AG04450 (cell line): ENCODE measurements around the gene NKAIN4. TPM values are rescaled to one million over a fixed set of nuclear protein-coding genes. Genes with fewer than 3 reads are reported as not detected.

ENCODE experiments used
- CTCF ChIA-PET: fragments of 300-600, 350-600 bp; formaldehyde crosslinking; extraction: SDS; loops from one replicate; lab custom pipeline; 2022; ENCODE audit warnings: antibody characterized with exemption, inconsistent platforms; lab: Charles Lee
- POLR2A ChIA-PET: fragments of 350-600 bp; formaldehyde crosslinking; extraction: SDS; loops from one replicate; lab custom pipeline; 2021; ENCODE audit warnings: antibody characterized with exemption, inconsistent platforms; lab: Yijun Ruan, JAX
- DNase-seq: peaks from one replicate; pipeline ENCODE4 v3.0.0-alpha.2; 2011; ENCODE audit warnings: low read depth, low spot score
- H3K27ac ChIP-seq: one replicate; pipeline ENCODE4 v1.5.1; 2012; ENCODE audit warnings: low read depth, low read length, control low read depth
- H3K27me3 ChIP-seq: one replicate; pipeline ENCODE4 v1.6.0; 2012; ENCODE audit warnings: low read length; ENCODE audit not compliant: control insufficient read depth, insufficient read depth
- H3K4me3 ChIP-seq: 2 replicates; pipeline ENCODE4 v1.5.1; 2011; ENCODE audit warnings: mild to moderate bottlenecking, low read depth, low read length, control low read depth
- H3K9me3 ChIP-seq: 2 replicates; pipeline ENCODE4 v1.5.1; 2012; ENCODE audit warnings: low read length; ENCODE audit not compliant: control insufficient read depth, insufficient read depth
- polyA plus RNA-seq: library from polyadenylated mRNA; depleted of rRNA; stranded (reverse); fragments of >200 nt; gene quantifications from 2 replicates; pipeline ENCODE4 v1.2.3, GENCODE V29; 2011
- TF ChIP-seq, protein P1 (sequence below): IDR thresholded peaks from 2 replicates; pipeline ENCODE4 v1.5.1; 2011; ENCODE audit warnings: low read depth, low read length, control low read depth, inconsistent platforms

NKAIN4 gene
- polyA plus RNA-seq, 1 experiment, result not detected

DNA sequence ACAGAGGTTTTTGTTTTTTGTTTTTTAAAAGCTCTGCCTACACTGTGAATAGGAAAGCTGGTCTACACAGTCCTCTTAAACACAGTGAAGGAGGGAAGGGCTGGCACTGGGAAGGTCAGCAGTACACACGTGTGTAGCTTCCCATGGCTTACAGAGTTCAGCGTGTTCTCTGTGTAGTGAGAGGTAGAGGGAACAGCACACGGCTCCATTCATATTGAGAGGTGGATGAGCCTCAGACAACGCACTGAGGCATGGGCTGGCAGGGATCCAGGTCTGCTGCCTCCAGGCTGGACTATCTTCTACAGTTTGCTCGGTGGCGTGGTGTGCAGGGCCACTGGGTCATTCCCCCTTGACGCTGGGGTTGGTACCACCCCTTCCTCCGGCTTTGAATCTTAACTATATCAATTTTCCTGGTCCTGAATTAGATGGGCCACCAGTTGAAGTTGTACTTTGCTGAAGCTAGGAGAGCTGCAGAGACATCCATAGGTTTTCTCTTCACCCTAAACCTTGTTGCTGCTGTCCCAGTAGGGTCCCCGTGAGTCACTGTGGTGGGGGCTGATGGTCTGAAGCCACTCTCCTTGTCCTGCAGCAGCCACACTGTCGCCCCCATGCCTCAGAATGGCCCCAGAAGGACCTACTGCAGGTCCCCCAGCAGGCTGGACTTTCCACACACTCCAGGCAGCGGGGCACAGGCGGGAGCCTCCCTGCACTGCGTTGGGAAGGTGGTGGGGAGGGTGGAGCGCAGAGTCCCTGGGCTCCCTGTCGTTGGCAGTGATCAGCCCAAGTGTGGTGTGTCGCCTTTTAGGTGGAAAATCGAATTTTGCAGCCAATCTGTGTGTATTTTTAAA, 20.3 kb upstream of the NKAIN4 start:
- Histone ChIP-seq H3K27ac (no peak overlapping the region), H3K4me3 (peak overlapping the region; percentile 49), H3K27me3 (no peaks in the 10 kb centered on the region), H3K9me3 (no peaks in the 10 kb centered on the region)
- TF ChIP-seq, protein P1, sequence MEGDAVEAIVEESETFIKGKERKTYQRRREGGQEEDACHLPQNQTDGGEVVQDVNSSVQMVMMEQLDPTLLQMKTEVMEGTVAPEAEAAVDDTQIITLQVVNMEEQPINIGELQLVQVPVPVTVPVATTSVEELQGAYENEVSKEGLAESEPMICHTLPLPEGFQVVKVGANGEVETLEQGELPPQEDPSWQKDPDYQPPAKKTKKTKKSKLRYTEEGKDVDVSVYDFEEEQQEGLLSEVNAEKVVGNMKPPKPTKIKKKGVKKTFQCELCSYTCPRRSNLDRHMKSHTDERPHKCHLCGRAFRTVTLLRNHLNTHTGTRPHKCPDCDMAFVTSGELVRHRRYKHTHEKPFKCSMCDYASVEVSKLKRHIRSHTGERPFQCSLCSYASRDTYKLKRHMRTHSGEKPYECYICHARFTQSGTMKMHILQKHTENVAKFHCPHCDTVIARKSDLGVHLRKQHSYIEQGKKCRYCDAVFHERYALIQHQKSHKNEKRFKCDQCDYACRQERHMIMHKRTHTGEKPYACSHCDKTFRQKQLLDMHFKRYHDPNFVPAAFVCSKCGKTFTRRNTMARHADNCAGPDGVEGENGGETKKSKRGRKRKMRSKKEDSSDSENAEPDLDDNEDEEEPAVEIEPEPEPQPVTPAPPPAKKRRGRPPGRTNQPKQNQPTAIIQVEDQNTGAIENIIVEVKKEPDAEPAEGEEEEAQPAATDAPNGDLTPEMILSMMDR, result no peak
- DNase-seq, result no peak
- POLR2A ChIA-PET, result no interaction called here
- CTCF ChIA-PET, result interaction anchor here (0.6 to 0.7 kb wide), 2 partner anchors 49 to 219 kb away, joined by 3 read pairs; no protein-coding TSS in a partner anchor

DNA sequence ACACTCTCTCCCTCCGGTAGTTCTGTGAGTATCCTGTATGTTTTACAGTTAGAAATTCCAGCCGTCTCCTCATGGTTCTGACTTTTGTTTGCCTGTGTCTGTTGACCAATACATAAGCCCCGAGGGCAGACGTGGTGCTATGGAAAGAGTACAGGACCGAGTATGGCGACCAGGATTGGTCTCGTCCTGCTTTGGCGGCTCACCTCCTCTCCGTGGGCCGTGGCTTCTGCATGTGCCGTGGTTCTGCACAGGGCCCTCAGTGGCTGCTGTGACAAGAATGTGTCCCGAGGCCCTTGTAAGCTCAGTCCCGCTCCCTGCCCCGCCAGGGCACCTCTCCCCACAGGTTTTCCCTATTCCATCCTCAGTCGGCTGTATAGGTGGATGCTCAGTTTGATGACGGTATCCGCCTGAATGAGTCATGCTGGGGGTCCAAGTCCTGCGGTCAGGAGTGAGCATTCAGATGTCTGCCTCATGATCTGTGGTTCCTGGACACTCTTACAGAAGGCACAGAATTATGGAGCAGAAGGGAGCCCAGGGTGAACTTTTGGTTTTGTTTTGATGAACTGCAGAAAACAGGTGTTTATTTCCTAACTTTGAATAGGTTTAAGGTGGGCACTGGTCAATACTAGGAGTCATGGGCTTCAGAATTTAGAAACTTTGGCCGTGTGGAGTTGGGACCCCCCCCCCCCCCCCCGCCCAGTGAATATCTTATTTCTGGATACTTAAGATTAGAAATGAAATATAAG, 19.5 kb upstream of the NKAIN4 start:
- POLR2A ChIA-PET, result interaction anchor here (0.6 to 1.5 kb wide), 3 partner anchors 43 to 563 kb away, joined by 4 to 9 read pairs (median 4); no protein-coding TSS in a partner anchor
- Histone ChIP-seq H3K27me3 (no peaks in the 10 kb centered on the region), H3K4me3 (peak overlapping the region; percentile 87), H3K9me3 (no peaks in the 10 kb centered on the region), H3K27ac (peak overlapping the region; percentile 0)
- CTCF ChIA-PET, result interaction anchor here (0.6 to 2.4 kb wide), 3 partner anchors 48 to 218 kb away, joined by 3 to 15 read pairs (median 3); no protein-coding TSS in a partner anchor
- TF ChIP-seq, protein P1, result no peak
- DNase-seq, result peak; percentile 47

DNA sequence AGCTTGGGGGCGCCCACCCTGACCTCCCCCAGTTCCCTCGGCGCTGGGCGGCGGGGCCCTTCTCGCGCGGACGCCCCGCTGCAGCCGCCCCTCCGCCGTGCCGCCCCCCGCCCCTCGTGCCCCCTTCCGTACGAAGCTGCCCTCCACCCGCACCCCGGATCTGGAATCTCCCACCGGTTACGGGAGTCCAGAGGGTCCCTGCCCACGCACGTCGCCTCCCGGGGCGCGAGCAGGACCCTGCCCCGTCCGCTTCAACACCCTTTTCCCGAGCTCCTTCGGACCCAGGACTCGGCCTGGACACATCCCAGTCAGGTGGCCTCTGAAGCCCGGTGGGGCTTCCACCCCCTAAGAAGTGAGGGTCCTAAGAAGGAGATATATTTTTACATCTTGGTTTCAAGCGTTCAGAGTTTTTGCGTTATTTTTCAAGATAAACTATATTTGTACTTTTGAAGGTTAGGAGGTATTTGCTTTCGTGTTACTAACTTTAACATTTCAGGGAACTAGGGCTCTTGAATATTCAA, 18.9 kb upstream of the NKAIN4 start:
- no peaks in the 10 kb centered on the region for H3K9me3 ChIP-seq
- H3K27ac ChIP-seq, result peak overlapping the region; percentile 52
- TF ChIP-seq, protein P1, result no peak
- DNase-seq, result no peak
- ChIA-PET POLR2A (interaction anchor here (0.5 to 1.5 kb wide), 8 partner anchors 11 to 714 kb away, joined by 3 to 9 read pairs (median 4); partner anchors contain the start of gene TPD52L2), CTCF (interaction anchor here (1.1 to 2.4 kb wide), 2 partner anchors 39 to 50 kb away, joined by 4 to 15 read pairs; no protein-coding TSS in a partner anchor)
- peak overlapping the region; percentile 87 for H3K4me3 ChIP-seq
- no peaks in the 10 kb centered on the region for H3K27me3 ChIP-seq

DNA sequence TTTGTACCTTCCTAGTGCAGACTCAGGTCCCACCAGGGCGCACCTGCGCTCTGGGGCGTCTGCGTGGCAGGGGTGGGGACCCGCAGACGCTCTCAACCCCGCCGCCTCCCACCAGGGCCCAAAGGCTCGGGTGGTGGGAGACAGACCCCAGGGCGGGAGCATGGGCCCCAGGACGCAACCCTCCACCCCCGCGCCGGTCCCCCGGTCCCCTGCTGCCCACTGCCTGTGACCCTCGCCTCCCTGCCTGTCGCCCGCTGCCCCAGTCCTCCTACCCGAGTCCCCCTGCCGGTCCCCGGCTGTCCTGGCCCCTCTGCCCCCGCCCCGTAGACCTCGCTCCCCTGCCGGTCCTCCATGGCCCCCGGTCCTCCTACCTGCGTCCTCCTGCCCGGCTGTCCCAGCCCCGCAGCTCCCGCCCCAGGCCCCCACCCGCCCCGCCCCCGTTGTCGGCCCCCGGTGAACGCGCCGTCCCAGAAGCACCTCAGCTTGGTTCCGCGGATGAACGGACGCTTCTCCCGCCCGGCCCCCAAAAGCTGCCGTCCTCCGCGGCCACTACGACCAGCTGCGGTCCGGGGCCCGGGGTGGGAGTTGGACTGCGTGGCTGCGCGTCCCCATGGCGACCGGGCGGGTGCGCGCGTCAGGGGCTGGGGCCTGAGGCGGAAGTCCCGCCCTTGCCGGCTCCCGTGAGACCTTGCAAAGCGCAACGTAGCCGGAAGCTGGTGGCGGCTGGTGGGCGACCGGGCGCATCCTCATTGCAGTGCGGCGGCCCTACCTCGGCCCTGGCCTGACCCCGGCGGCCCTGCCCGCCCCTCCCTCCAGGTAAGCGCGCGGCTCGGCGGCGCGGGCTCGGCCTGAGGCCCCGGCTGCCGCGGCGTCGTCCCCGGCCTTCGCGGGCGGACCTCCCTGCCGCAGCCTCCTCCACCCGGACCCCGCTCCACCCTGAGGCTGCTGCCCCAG, 18.1 kb upstream of the NKAIN4 start, which contains the start of gene ARFGAP1:
Gene ARFGAP1 (plus strand): TSS at position 709 of the 954 bp plus-strand sequence. CDS start 2,768 bp downstream, outside the sequence.
- H3K9me3 ChIP-seq, result no peaks in the 10 kb centered on the region
- TF ChIP-seq, protein P1, result no peak
- CTCF ChIA-PET, result interaction anchor here (0.6 to 2.4 kb wide), 3 partner anchors 38 to 212 kb away, joined by 3 to 15 read pairs (median 4); no protein-coding TSS in a partner anchor
- H3K27me3 ChIP-seq, result peaks cover 7% of the 10 kb centered on the region
- DNase-seq, result peak; percentile 60
- POLR2A ChIA-PET, result interaction anchor here (0.5 to 1.5 kb wide), 11 partner anchors 8 to 790 kb away, joined by 3 to 9 read pairs (median 3); partner anchors contain the start of genes GID8 and TPD52L2
- peak within 1 kb of the TSS; percentile 87 for H3K4me3 ChIP-seq
- H3K27ac ChIP-seq, result peak within 1 kb of the TSS; percentile 52
